ENCODE results near the gene MRPS22. TPM values are rescaled to one million over a fixed set of nuclear protein-coding genes. Genes with fewer than 3 reads are reported as not detected.
"Not testable (repeated sequence)": the region's sequence is repeated elsewhere in the genome, so short reads cannot be mapped to it uniquely, and the experiment has no call there.

Gene MRPS22
- total and polyA plus RNA-seq, 8 donors, result 28.4 to 63.0 (median 56.5) TPM

- no peaks in the 10 kb centered on the region for H3K4me1 ChIP-seq
- H3K27me3 ChIP-seq, result no peaks in the 10 kb centered on the region
- H3K36me3 ChIP-seq, result peaks cover 20 to 100% of the 10 kb centered on the region in 2 donors
- intact Hi-C loops (cut with DNase I), result no loop called here
- H3K4me3 ChIP-seq, result no peak overlapping the region
- no peak for TF ChIP-seq CTCF (IDR thresholded peaks at IDR 0.05)
- no peak for ATAC-seq
- no peak overlapping the region for H3K27ac ChIP-seq
- no peaks in the 10 kb centered on the region for H3K9me3 ChIP-seq
- no peak for DNase-seq
Measured at GRCh38 chr3:139364549-139364948, 20.7 kb downstream of the MRPS22 start.

- H3K4me1 ChIP-seq, result no peaks in the 10 kb centered on the region
- ATAC-seq, result no peak
- no peak for TF ChIP-seq CTCF (IDR thresholded peaks at IDR 0.05)
- H3K4me3 ChIP-seq, result no peak overlapping the region
- no peaks in the 10 kb centered on the region for H3K9me3 ChIP-seq
- no peak for DNase-seq
- intact Hi-C loops (cut with DNase I), result no loop called here
- no peak overlapping the region for H3K27ac ChIP-seq
- no peaks in the 10 kb centered on the region for H3K27me3 ChIP-seq
- peaks cover 11 to 100% of the 10 kb centered on the region in 2 donors for H3K36me3 ChIP-seq
Measured at GRCh38 chr3:139374099-139374498, 30.3 kb downstream of the MRPS22 start.

DNA sequence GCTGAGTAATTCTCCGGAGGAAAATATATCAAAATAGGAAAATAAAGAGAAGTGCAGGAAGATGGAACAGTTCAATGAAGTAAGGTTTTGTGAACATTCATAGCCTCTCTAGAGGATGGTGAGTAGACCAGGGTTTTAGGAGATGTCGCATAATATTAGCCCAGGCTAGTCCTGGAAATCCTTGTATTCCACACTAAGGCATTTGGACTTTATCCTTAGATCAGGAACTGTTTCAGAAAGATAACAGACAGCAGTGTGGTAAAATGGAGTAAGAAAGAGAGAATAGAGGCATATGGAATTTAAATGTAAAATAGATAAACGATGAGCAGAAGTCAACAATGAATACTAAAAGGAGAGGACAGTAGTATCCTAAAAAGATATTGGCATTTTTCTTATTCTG is 33.6 kb downstream of the MRPS22 start:
- ATAC-seq (no peak), DNase-seq (no peak)
- Histone ChIP-seq H3K27ac (no peak overlapping the region), H3K27me3 (no peaks in the 10 kb centered on the region), H3K9me3 (no peaks in the 10 kb centered on the region), H3K4me3 (no peak overlapping the region), H3K4me1 (no peaks in the 10 kb centered on the region), H3K36me3 (peaks cover 8 to 100% of the 10 kb centered on the region in 2 donors)
- intact Hi-C loops (cut with DNase I), result no loop called here
- no peak for TF ChIP-seq CTCF (IDR thresholded peaks at IDR 0.05)

DNA sequence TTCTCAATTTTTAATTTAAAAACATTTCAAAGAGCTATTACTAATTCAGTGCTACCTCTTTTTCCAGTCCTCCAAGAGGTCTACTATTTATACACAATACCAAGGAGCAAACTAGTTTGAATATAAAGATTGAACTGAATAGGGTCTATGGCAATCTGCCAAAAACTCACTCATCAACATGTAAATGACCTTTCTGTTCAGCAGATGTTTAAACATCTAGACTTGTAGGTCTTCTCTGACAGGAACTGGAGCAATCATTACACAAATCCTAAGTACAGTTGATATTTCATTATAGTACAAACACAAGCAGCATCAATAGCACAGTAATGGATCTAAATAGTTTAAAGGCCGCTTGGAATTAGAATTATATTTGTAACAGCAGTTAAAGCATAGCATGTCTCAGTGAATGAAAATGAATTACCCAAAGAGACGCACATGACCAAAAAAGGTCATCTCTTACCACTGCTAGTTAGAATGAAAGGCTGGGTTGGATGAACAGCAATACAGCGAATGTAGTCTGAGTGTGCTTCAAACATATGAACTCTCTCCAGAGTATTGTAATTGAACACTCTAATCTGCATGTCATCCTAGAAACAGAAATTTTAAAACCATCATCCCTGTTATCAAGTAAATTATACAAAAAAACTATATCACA is 34.9 kb downstream of the MRPS22 start:
- no peaks in the 10 kb centered on the region for H3K27me3 ChIP-seq
- no peak overlapping the region for H3K27ac ChIP-seq
- peaks cover 0 to 95% of the 10 kb centered on the region in 2 donors for H3K36me3 ChIP-seq
- H3K9me3 ChIP-seq, result no peaks in the 10 kb centered on the region
- ATAC-seq (no peak), DNase-seq (no peak)
- peaks cover 0 to 5% of the 10 kb centered on the region in 2 donors for H3K4me1 ChIP-seq
- TF ChIP-seq CTCF (IDR thresholded peaks at IDR 0.05), result no peak
- no peak overlapping the region for H3K4me3 ChIP-seq
- intact Hi-C loops (cut with DNase I), result no loop called here

GRCh38 chr3:139380575-139380974 is 36.8 kb downstream of the MRPS22 start:
- ATAC-seq (no peak), DNase-seq (no peak)
- peaks cover 0 to 77% of the 10 kb centered on the region in 2 donors for H3K36me3 ChIP-seq
- no peak overlapping the region for H3K4me3 ChIP-seq
- no peaks in the 10 kb centered on the region for H3K9me3 ChIP-seq
- no peak for TF ChIP-seq CTCF (IDR thresholded peaks at IDR 0.05)
- intact Hi-C loops (cut with DNase I), result no loop called here
- no peaks in the 10 kb centered on the region for H3K27me3 ChIP-seq
- no peak overlapping the region for H3K27ac ChIP-seq
- H3K4me1 ChIP-seq, result peaks cover 0 to 14% of the 10 kb centered on the region in 2 donors

GRCh38 chr3:139382291-139382690 is 38.5 kb downstream of the MRPS22 start:
- H3K4me1 ChIP-seq, result peaks cover 0 to 29% of the 10 kb centered on the region in 2 donors
- H3K4me3 ChIP-seq; intact Hi-C loops (cut with DNase I); ATAC-seq; H3K9me3 ChIP-seq; DNase-seq; H3K27me3 ChIP-seq; H3K27ac ChIP-seq: not testable (repeated sequence)
- peaks cover 0 to 60% of the 10 kb centered on the region in 2 donors for H3K36me3 ChIP-seq
